ENCODE results near the gene MORC2.
A peak's percentile ranks its signal among the peaks of the same experiment; 100 is the strongest.

The MORC2 gene

DNA sequence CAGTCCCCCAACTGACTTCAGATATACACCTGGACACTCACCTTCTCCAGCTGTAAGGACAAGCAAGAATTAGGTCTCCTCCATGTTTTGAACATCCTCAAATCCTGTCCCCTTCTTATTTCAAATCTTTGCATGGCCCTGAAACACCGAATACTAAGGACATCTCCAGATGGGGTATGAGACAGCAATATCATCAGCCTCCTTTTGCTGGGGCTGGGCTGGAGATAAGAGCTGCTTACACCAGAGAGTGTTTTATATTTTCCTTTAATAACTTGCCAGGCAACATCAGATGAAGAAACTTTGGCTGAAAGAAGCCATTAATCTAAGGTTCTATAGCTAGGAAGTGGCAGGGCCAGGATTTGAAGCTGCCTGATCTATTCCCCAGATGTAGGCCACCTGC is 22.1 kb upstream of the MORC2 start:
- no peaks in the 10 kb centered on the region for H3K27me3 ChIP-seq (ENCODE audit: insufficient read depth, poor library complexity, severe bottlenecking)
- no peak overlapping the region for H3K27ac ChIP-seq (replicated peaks)
- no peak for DNase-seq (ENCODE audit: low read depth in 1 of 2, low spot score in 1 of 2)
- no peak overlapping the region for H3K4me3 ChIP-seq (replicated peaks; ENCODE audit: insufficient read depth, low read length)
- TF ChIP-seq POLR2AphosphoS5 (IDR thresholded peaks at IDR 0.05; ENCODE audit: low read depth) (no peak), REST (IDR thresholded peaks at IDR 0.05; ENCODE audit: insufficient replicate concordance, low read depth) (no peak)
- TF ChIP-seq, protein P1, sequence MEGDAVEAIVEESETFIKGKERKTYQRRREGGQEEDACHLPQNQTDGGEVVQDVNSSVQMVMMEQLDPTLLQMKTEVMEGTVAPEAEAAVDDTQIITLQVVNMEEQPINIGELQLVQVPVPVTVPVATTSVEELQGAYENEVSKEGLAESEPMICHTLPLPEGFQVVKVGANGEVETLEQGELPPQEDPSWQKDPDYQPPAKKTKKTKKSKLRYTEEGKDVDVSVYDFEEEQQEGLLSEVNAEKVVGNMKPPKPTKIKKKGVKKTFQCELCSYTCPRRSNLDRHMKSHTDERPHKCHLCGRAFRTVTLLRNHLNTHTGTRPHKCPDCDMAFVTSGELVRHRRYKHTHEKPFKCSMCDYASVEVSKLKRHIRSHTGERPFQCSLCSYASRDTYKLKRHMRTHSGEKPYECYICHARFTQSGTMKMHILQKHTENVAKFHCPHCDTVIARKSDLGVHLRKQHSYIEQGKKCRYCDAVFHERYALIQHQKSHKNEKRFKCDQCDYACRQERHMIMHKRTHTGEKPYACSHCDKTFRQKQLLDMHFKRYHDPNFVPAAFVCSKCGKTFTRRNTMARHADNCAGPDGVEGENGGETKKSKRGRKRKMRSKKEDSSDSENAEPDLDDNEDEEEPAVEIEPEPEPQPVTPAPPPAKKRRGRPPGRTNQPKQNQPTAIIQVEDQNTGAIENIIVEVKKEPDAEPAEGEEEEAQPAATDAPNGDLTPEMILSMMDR (IDR thresholded peaks at IDR 0.05; ENCODE audit: insufficient read depth, low read length), result no peak

DNA sequence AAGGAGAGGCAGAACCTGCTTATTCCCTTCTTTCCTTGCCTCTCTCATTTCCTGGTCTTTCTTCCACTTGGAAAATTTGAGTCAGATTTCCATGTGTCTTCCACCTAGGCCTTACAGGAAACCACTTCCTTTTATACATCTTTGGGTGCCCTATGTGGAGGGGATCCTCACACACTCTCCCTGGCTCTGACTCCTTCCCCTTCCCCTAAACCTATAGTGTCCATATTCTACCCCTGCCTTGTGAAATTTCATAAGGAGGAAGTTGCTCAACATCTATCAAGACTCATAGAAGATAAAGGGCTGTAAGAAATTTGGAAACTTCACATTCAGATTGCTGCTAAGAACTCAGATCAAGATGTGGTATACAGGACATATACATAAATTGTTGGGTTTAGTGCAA is 20.9 kb upstream of the MORC2 start:
- Histone ChIP-seq H3K4me3 (replicated peaks; ENCODE audit: insufficient read depth, low read length) (no peak overlapping the region), H3K27ac (replicated peaks) (peak overlapping the region; percentile 35; the same call in 1 of the 2 replicates), H3K27me3 (ENCODE audit: insufficient read depth, poor library complexity, severe bottlenecking) (no peaks in the 10 kb centered on the region)
- peak; percentile 76 to 94 for DNase-seq (ENCODE audit: low read depth in 1 of 2, low spot score in 1 of 2)
- TF ChIP-seq POLR2AphosphoS5 (IDR thresholded peaks at IDR 0.05; ENCODE audit: low read depth), result no peak
- TF ChIP-seq SPI1 (IDR thresholded peaks at IDR 0.05; ENCODE audit: borderline replicate concordance, low read depth), result peak; percentile 74

- TF ChIP-seq SPI1 (IDR thresholded peaks at IDR 0.05; ENCODE audit: borderline replicate concordance, low read depth), result no peak
- TF ChIP-seq, protein P1 (IDR thresholded peaks at IDR 0.05; ENCODE audit: insufficient read depth, low read length), result no peak
- no peak for TF ChIP-seq GABPA (IDR thresholded peaks at IDR 0.05; ENCODE audit: low read depth)
- no peak for TF ChIP-seq POLR2AphosphoS5 (IDR thresholded peaks at IDR 0.05; ENCODE audit: low read depth)
- no peak for TF ChIP-seq REST (IDR thresholded peaks at IDR 0.05; ENCODE audit: insufficient replicate concordance, low read depth)
- no peak overlapping the region for H3K27ac ChIP-seq (replicated peaks)
- no peaks in the 10 kb centered on the region for H3K27me3 ChIP-seq (ENCODE audit: insufficient read depth, poor library complexity, severe bottlenecking)
- no peak for DNase-seq (ENCODE audit: low read depth in 1 of 2, low spot score in 1 of 2)
- no peak overlapping the region for H3K4me3 ChIP-seq (replicated peaks; ENCODE audit: insufficient read depth, low read length)
Observed at GRCh38 chr22:30985561-30986208, 17.1 kb upstream of the MORC2 start.

GRCh38 chr22:30984317-30984716 is 15.7 kb upstream of the MORC2 start:
- TF ChIP-seq POLR2AphosphoS5 (IDR thresholded peaks at IDR 0.05; ENCODE audit: low read depth) (no peak), SPI1 (IDR thresholded peaks at IDR 0.05; ENCODE audit: borderline replicate concordance, low read depth) (no peak), REST (IDR thresholded peaks at IDR 0.05; ENCODE audit: insufficient replicate concordance, low read depth) (no peak), GABPA (IDR thresholded peaks at IDR 0.05; ENCODE audit: low read depth) (no peak)
- TF ChIP-seq, protein P1 (IDR thresholded peaks at IDR 0.05; ENCODE audit: insufficient read depth, low read length), result no peak
- no peak for DNase-seq (ENCODE audit: low read depth in 1 of 2, low spot score in 1 of 2)
- no peak overlapping the region for H3K4me3 ChIP-seq (replicated peaks; ENCODE audit: insufficient read depth, low read length)
- no peak overlapping the region for H3K27ac ChIP-seq (replicated peaks)
- H3K27me3 ChIP-seq (ENCODE audit: insufficient read depth, poor library complexity, severe bottlenecking), result no peaks in the 10 kb centered on the region
